HCT116 (cell line): ENCODE measurements around the gene FBXW8. TPM values are rescaled to one million over a fixed set of nuclear protein-coding genes. Genes with fewer than 3 reads are reported as not detected.

Source experiments
- ATAC-seq: fragments of 200-7000 bp; cut with Tn5 transposase; 2 replicates; pipeline ENCODE4 v1.9.1; 2020; ENCODE audit warnings: mild to moderate bottlenecking, moderate library complexity
- BruUV-seq: library from RNA; stranded (reverse); fragments of 400-500 nt; replicated peaks from 2 replicates; lab custom pipeline; 2021; lab: Mats Ljungman, UMichigan
- CTCF ChIA-PET: fragments of 300-600 bp; sonication (Branson Sonifier 250); formaldehyde crosslinking; loops from one replicate; lab custom pipeline; 2021; ENCODE audit warnings: antibody characterized with exemption; lab: Charles Lee
- POLR2A ChIA-PET: fragments of 300-600, 350-600 bp; sonication (Branson Sonifier 250); formaldehyde crosslinking; loops from one replicate; lab custom pipeline; 2021; ENCODE audit warnings: antibody characterized with exemption; lab: Charles Lee
- RAD21 ChIA-PET, 2 experiments: fragments of 300-600 bp; sonication (Branson Sonifier 250); formaldehyde crosslinking; loops; one replicate each; lab custom pipeline; 2023; ENCODE audit warnings: low total read pairs in 2 of 2; ENCODE audit not compliant: uncharacterized antibody in 2 of 2, unreplicated experiment in 2 of 2, low non-redundant PET in 1 of 2; lab: Charles Lee
- DNase-seq: peaks from one replicate; pipeline ENCODE4 v3.0.0-alpha.2; 2010; ENCODE audit warnings: low read depth, low spot score
- H2AFZ ChIP-seq: fragments of 200-600 bp; shearing (Covaris generic), sonication (generic); 2 replicates; pipeline ENCODE4 v1.6.1; 2017; ENCODE audit warnings: low read depth, mixed run types, mixed read lengths, antibody characterized with exemption, low read length; ENCODE audit not compliant: poor library complexity, severe bottlenecking
- H3K27ac ChIP-seq: 2 replicates; pipeline ENCODE4 v1.5.1; 2012; ENCODE audit warnings: low read depth, low read length
- H3K27me3 ChIP-seq: fragments of 200-600 bp; sonication (generic); 2 replicates; pipeline ENCODE4 v1.6.1; 2016; ENCODE audit warnings: mixed run types, low read length, mixed read lengths; ENCODE audit not compliant: insufficient read depth
- H3K36me3 ChIP-seq, 2 experiments: fragments of 200-500 bp in 1 of 2; fragments of 200-600 bp in 1 of 2; sonication (Bioruptor generic) in 1 of 2; sonication (generic) in 1 of 2; 2 replicates each; pipeline versions ENCODE4 v1.5.1 to v1.6.1; 2014 to 2016; ENCODE audit warnings: low read length in 2 of 2, inconsistent platforms in 1 of 2, mixed read lengths in 1 of 2, mixed run types in 1 of 2; ENCODE audit not compliant: insufficient read depth in 2 of 2, control insufficient read depth in 1 of 2
- H3K4me1 ChIP-seq, 2 experiments: fragments of 200-600 bp in 1 of 2; sonication (generic) in 1 of 2; 2 replicates each; pipeline versions ENCODE4 v1.5.1 to v1.6.1; 2012 to 2017; ENCODE audit warnings: low read length in 2 of 2, inconsistent platforms in 1 of 2, mild to moderate bottlenecking in 1 of 2, mixed read lengths in 1 of 2, mixed run types in 1 of 2, moderate library complexity in 1 of 2; ENCODE audit not compliant: insufficient read depth in 2 of 2, control insufficient read depth in 1 of 2
- H3K4me2 ChIP-seq: fragments of 200-600 bp; sonication (generic); 2 replicates; pipeline ENCODE4 v1.6.1; 2017; ENCODE audit warnings: mixed run types, low read length, mixed read lengths
- H3K4me3 ChIP-seq, 2 experiments: fragments of 200-600 bp in 1 of 2; sonication (generic) in 1 of 2; replicated peaks in 1 of 2; 2 replicates each; pipeline ENCODE4 v1.5.1; 2011 to 2016; ENCODE audit warnings: low read length in 2 of 2, control low read depth in 1 of 2, low read depth in 1 of 2, mild to moderate bottlenecking in 1 of 2, mixed read lengths in 1 of 2, mixed run types in 1 of 2
- H3K79me2 ChIP-seq: fragments of 200-600 bp; sonication (generic); 2 replicates; pipeline ENCODE4 v1.6.1; 2017; ENCODE audit warnings: mild to moderate bottlenecking, mixed run types, low read length, moderate library complexity, mixed read lengths; ENCODE audit not compliant: insufficient read depth
- H3K9ac ChIP-seq: fragments of 200-600 bp; sonication (generic); 2 replicates; pipeline ENCODE4 v1.6.1; 2016; ENCODE audit warnings: low read length, mixed read lengths
- H3K9me2 ChIP-seq: fragments of 200-600 bp; sonication (generic), shearing (Covaris generic); 2 replicates; pipeline ENCODE4 v1.6.1; 2017; ENCODE audit warnings: mixed run types, mild to moderate bottlenecking, moderate library complexity; ENCODE audit not compliant: insufficient read depth
- H3K9me3 ChIP-seq, 2 experiments: fragments of 200-500 bp in 1 of 2; fragments of 200-600 bp in 1 of 2; sonication (Bioruptor generic) in 1 of 2; sonication (generic) in 1 of 2; 2 replicates each; pipeline ENCODE4 v1.6.1; 2014 to 2017; ENCODE audit warnings: low read length in 2 of 2, mixed read lengths in 2 of 2, inconsistent platforms in 1 of 2, low read depth in 1 of 2, mild to moderate bottlenecking in 1 of 2, mixed run types in 1 of 2, moderate library complexity in 1 of 2; ENCODE audit not compliant: control insufficient read depth in 1 of 2, insufficient read depth in 1 of 2
- H4K20me1 ChIP-seq: fragments of 200-600 bp; sonication (generic), shearing (Covaris generic); 2 replicates; pipeline ENCODE4 v1.6.1; 2017; ENCODE audit warnings: mixed run types, mild to moderate bottlenecking, moderate library complexity; ENCODE audit not compliant: insufficient read depth
- ATF3 ChIP-seq: IDR thresholded peaks from 2 replicates; pipeline ENCODE4 v1.6.1; 2012
- CBX3 ChIP-seq: IDR thresholded peaks from 2 replicates; pipeline ENCODE4 v1.6.1; 2012; ENCODE audit warnings: low read depth
- CEBPB ChIP-seq: IDR thresholded peaks from 2 replicates; pipeline ENCODE4 v1.6.1; 2012; ENCODE audit warnings: low read depth
- CTCF ChIP-seq, 3 experiments: fragments of 200-600 bp in 1 of 3; sonication (generic) in 1 of 3; IDR thresholded peaks in 2 of 3; conservative IDR thresholded peaks in 1 of 3; 2 replicates each; pipeline ENCODE4 v1.5.1; 2012 to 2017; ENCODE audit warnings: low read depth in 2 of 3, low read length in 2 of 3, antibody characterized with exemption in 1 of 3, borderline replicate concordance in 1 of 3, control low read depth in 1 of 3, mild to moderate bottlenecking in 1 of 3, mixed read lengths in 1 of 3, mixed run types in 1 of 3, moderate library complexity in 1 of 3; ENCODE audit not compliant: insufficient read depth in 1 of 3
- ELF1 ChIP-seq: IDR thresholded peaks from 2 replicates; pipeline ENCODE4 v1.6.1; 2012; ENCODE audit warnings: low read depth, borderline replicate concordance
- EZH2 ChIP-seq: fragments of 200-600 bp; sonication (generic); IDR thresholded peaks from 2 replicates; pipeline ENCODE4 v1.6.1; 2017; ENCODE audit warnings: antibody characterized with exemption, mixed run types
- FOSL1 ChIP-seq: IDR thresholded peaks from 2 replicates; pipeline ENCODE4 v1.6.1; 2012; ENCODE audit warnings: low read depth
- JUND ChIP-seq: IDR thresholded peaks from 2 replicates; pipeline ENCODE4 v1.6.1; 2012
- MAX ChIP-seq: IDR thresholded peaks from 2 replicates; pipeline ENCODE4 v1.6.1; 2012
- POLR2A ChIP-seq: IDR thresholded peaks from 2 replicates; pipeline ENCODE4 v1.7.0; 2011; ENCODE audit warnings: borderline replicate concordance; ENCODE audit not compliant: insufficient read depth, insufficient read length; ENCODE audit errors: extremely low read depth
- POLR2AphosphoS5 ChIP-seq: IDR thresholded peaks from 2 replicates; pipeline ENCODE4 v1.6.1; 2011; ENCODE audit warnings: mild to moderate bottlenecking, low read depth, low read length, moderate library complexity
- SIN3A ChIP-seq: IDR thresholded peaks from 2 replicates; pipeline ENCODE4 v1.6.1; 2012; ENCODE audit warnings: low read depth
- SP1 ChIP-seq: IDR thresholded peaks from 2 replicates; pipeline ENCODE4 v1.6.1; 2012; ENCODE audit warnings: low read depth
- SRF ChIP-seq: IDR thresholded peaks from 2 replicates; pipeline ENCODE4 v1.6.1; 2012; ENCODE audit warnings: low read depth
- TCF7L2 ChIP-seq: IDR thresholded peaks from 2 replicates; pipeline ENCODE4 v1.7.0; 2011; ENCODE audit warnings: borderline replicate concordance, inconsistent platforms; ENCODE audit not compliant: insufficient read depth, insufficient read length; ENCODE audit errors: extremely low read depth
- YY1 ChIP-seq: IDR thresholded peaks from 2 replicates; pipeline ENCODE4 v1.6.1; 2011; ENCODE audit warnings: low read length, low read depth, moderate library complexity, mild to moderate bottlenecking; ENCODE audit not compliant: insufficient replicate concordance; ENCODE audit errors: extremely low read depth
- ZBTB33 ChIP-seq: IDR thresholded peaks from 2 replicates; pipeline ENCODE4 v1.6.1; 2011; ENCODE audit warnings: mild to moderate bottlenecking, low read length, moderate library complexity; ENCODE audit not compliant: insufficient replicate concordance; ENCODE audit errors: extremely low read depth
- ZFX ChIP-seq: fragments of 450-650 bp; IDR thresholded peaks from 2 replicates; pipeline ENCODE4 v1.6.1; 2017
- ZNF274 ChIP-seq: fragments of 200-500 bp; sonication (Bioruptor generic); IDR thresholded peaks from 2 replicates; pipeline ENCODE4 v1.6.1; 2014; ENCODE audit warnings: mild to moderate bottlenecking, low read depth, low read length, inconsistent platforms
- intact Hi-C: fragments of 100-400 bp; cut with micrococcal nuclease; formaldehyde crosslinking; loops from 2 replicates; pipeline ENCODE4 v1.10.0; 2022
- total RNA-seq: library from RNA; stranded (reverse); gene quantifications from one replicate; pipeline ENCODE4 v1.2.1, GENCODE V29; 2021; ENCODE audit not compliant: unreplicated experiment
- TF ChIP-seq, protein P1 (sequence below): IDR thresholded peaks from 2 replicates; pipeline ENCODE4 v1.6.1; 2012; ENCODE audit warnings: low read depth

FBXW8 gene
- total RNA-seq, 1 experiment from 2014 or later: 14.6 TPM

- Histone ChIP-seq H3K9ac (peak overlapping the region; percentile 8), H3K36me3 (no peaks in the 10 kb centered on the region), H3K4me2 (peak overlapping the region; percentile 73), H4K20me1 (no peaks in the 10 kb centered on the region), H3K4me1 (peaks cover 28 to 37% of the 10 kb centered on the region in 2 experiments), H3K27me3 (no peaks in the 10 kb centered on the region), H3K4me3 (peak overlapping the region in 1 of 2 experiments; percentile 14; a peak in 2 of 4 replicates), H3K9me3 (no peaks in the 10 kb centered on the region), H3K9me2 (no peaks in the 10 kb centered on the region), H2AFZ (no peak overlapping the region), H3K79me2 (peaks cover 43% of the 10 kb centered on the region)
- intact Hi-C loops: no loop called here
- ChIA-PET POLR2A (interaction anchor here (0.7 kb wide), 1 partner anchor 329 kb away, joined by 3 read pairs; no protein-coding TSS in a partner anchor), RAD21 (no interaction called here)
- ATAC-seq: peak; percentile 53
- TF ChIP-seq ATF3 (peak; percentile 8; the same call in 1 of the 2 replicates), YY1 (no peak), SIN3A (peak; percentile 62; the same call in 1 of the 2 replicates), ZFX (no peak), MAX (no peak), TCF7L2 (no peak), POLR2A (no peak), EZH2 (no peak), CBX3 (peak; percentile 84), FOSL1 (peak; percentile 91), POLR2AphosphoS5 (peak; percentile 21; the same call in 1 of the 2 replicates), JUND (peak; percentile 87), ZNF274 (no peak), SP1 (peak; percentile 77), SRF (peak; percentile 24; the same call in 1 of the 2 replicates), ZBTB33 (no peak), CTCF (IDR thresholded peaks at IDR 0.05 in 2 of 3, conservative IDR thresholded peaks at IDR 0.05 in 1 of 3; ENCODE audit: borderline replicate concordance in 1 of 3, insufficient read depth in 1 of 3, low read depth in 2 of 3, low read length in 2 of 3) (no peak), CEBPB (peak; percentile 39; the same call in 1 of the 2 replicates), ELF1 (no peak)
- TF ChIP-seq, protein P1, sequence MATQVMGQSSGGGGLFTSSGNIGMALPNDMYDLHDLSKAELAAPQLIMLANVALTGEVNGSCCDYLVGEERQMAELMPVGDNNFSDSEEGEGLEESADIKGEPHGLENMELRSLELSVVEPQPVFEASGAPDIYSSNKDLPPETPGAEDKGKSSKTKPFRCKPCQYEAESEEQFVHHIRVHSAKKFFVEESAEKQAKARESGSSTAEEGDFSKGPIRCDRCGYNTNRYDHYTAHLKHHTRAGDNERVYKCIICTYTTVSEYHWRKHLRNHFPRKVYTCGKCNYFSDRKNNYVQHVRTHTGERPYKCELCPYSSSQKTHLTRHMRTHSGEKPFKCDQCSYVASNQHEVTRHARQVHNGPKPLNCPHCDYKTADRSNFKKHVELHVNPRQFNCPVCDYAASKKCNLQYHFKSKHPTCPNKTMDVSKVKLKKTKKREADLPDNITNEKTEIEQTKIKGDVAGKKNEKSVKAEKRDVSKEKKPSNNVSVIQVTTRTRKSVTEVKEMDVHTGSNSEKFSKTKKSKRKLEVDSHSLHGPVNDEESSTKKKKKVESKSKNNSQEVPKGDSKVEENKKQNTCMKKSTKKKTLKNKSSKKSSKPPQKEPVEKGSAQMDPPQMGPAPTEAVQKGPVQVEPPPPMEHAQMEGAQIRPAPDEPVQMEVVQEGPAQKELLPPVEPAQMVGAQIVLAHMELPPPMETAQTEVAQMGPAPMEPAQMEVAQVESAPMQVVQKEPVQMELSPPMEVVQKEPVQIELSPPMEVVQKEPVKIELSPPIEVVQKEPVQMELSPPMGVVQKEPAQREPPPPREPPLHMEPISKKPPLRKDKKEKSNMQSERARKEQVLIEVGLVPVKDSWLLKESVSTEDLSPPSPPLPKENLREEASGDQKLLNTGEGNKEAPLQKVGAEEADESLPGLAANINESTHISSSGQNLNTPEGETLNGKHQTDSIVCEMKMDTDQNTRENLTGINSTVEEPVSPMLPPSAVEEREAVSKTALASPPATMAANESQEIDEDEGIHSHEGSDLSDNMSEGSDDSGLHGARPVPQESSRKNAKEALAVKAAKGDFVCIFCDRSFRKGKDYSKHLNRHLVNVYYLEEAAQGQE: no peak
- TF ChIP-seq, all 23 proteins: peak for 9
- CTCF ChIA-PET: interaction anchor here (0.6 to 1.0 kb wide), 3 partner anchors 62 to 220 kb away, joined by 3 read pairs; no protein-coding TSS in a partner anchor
- DNase-seq: peak; percentile 64
- H3K27ac ChIP-seq: peak overlapping the region; percentile 67
- no TSS peak for BruUV-seq
Observed at GRCh38 chr12:116916122-116916521, 5.4 kb downstream of the FBXW8 start.
